Thyroid gland (tissue), 4 donors: ENCODE data around the gene PTPRN2. TPM values are rescaled to one million over a fixed set of nuclear protein-coding genes. Genes with fewer than 3 reads are reported as not detected.

Source experiments
- DNase-seq, 2 donors: peaks; one replicate each; pipeline ENCODE4 v3.0.0-alpha.2; 2019
- H3K27ac ChIP-seq, 3 donors: fragments of 200-600 bp; sonication (generic); 1 replicate in 2 of 3; 2 replicates in 1 of 3; pipeline ENCODE4 v1.5.1; 2016 to 2019; ENCODE audit warnings: mild to moderate bottlenecking in 1 of 3, moderate library complexity in 1 of 3
- H3K27me3 ChIP-seq: fragments of 200-600 bp; sonication (generic); one replicate; pipeline ENCODE4 v1.5.1; 2019
- H3K36me3 ChIP-seq, 2 donors: fragments of 200-600 bp; sonication (generic); one replicate each; pipeline ENCODE4 v1.5.1; 2016 to 2019
- H3K4me1 ChIP-seq, 2 donors: fragments of 200-600 bp; sonication (generic); one replicate each; pipeline ENCODE4 v1.5.1; 2017 to 2019
- H3K4me3 ChIP-seq, 3 donors: fragments of 200-600 bp; sonication (generic); replicated peaks in 1 of 3; 1 replicate in 2 of 3; 2 replicates in 1 of 3; pipeline ENCODE4 v1.5.1; 2016; ENCODE audit warnings: mild to moderate bottlenecking in 1 of 3
- H3K9me3 ChIP-seq: fragments of 200-600 bp; sonication (generic); one replicate; pipeline ENCODE4 v1.5.1; 2017
- POLR2A ChIP-seq, 2 donors: fragments of 450-650 bp; IDR thresholded peaks; one replicate each; pipeline ENCODE4 v1.6.1; 2017; ENCODE audit warnings: antibody characterized with exemption in 2 of 2, mild to moderate bottlenecking in 2 of 2, moderate library complexity in 1 of 2
- WGBS, 2 donors: methylation state at CpG; one replicate each; pipeline ENCODE4 v1.1.5; 2017; 5-methylcytosine and 5-hydroxymethylcytosine counted together
- intact Hi-C: fragments of 100-400 bp; cut with DNase I; formaldehyde crosslinking; loops from one replicate; pipeline ENCODE4 v1.15.1; 2023
- total RNA-seq, 4 donors: library from RNA; depleted of rRNA; stranded (reverse); fragments of >200 nt; gene quantifications; one replicate each; pipeline ENCODE4 v1.2.3, GENCODE V29; 2016
- TF ChIP-seq, protein P1 (sequence below), 6 experiments: fragments of 200-600 bp in 3 of 6; fragments of 450-650 bp in 3 of 6; sonication (generic) in 3 of 6; IDR thresholded peaks; one replicate each; pipeline ENCODE4 v1.5.1; 2016 to 2019; ENCODE audit warnings: antibody characterized with exemption in 6 of 6, mild to moderate bottlenecking in 2 of 6, inconsistent platforms in 1 of 6, moderate library complexity in 1 of 6

PTPRN2 gene
- total RNA-seq, 4 donors from 2014 or later = 4.2 to 9.9 (median 7.7) TPM

DNA sequence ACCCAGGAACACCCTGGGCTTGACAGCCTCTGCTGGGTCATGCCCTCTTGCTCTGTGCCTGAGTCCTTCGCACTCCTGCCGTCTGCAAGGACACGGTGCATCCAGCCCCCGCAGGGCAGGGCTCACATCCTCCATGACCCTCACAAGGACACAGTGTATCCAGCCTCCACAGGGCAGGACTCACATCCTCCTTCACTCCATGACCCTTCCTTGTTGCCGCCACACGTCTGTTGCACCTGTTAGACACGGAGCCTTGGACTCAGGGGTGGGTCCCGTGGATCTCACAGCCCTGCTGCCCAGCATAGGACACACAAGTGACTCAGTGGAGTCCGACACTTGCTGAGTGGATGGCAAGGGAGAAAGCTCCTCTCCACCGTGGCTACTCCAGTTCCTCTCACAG lies 750.1 kb downstream of the PTPRN2 start:
- Histone ChIP-seq H3K27me3 (no peaks in the 10 kb centered on the region), H3K4me3 (no peak overlapping the region), H3K9me3 (no peaks in the 10 kb centered on the region), H3K27ac (no peak overlapping the region), H3K4me1 (no peaks in the 10 kb centered on the region), H3K36me3 (no peaks in the 10 kb centered on the region)
- TF ChIP-seq, protein P1, sequence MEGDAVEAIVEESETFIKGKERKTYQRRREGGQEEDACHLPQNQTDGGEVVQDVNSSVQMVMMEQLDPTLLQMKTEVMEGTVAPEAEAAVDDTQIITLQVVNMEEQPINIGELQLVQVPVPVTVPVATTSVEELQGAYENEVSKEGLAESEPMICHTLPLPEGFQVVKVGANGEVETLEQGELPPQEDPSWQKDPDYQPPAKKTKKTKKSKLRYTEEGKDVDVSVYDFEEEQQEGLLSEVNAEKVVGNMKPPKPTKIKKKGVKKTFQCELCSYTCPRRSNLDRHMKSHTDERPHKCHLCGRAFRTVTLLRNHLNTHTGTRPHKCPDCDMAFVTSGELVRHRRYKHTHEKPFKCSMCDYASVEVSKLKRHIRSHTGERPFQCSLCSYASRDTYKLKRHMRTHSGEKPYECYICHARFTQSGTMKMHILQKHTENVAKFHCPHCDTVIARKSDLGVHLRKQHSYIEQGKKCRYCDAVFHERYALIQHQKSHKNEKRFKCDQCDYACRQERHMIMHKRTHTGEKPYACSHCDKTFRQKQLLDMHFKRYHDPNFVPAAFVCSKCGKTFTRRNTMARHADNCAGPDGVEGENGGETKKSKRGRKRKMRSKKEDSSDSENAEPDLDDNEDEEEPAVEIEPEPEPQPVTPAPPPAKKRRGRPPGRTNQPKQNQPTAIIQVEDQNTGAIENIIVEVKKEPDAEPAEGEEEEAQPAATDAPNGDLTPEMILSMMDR (IDR thresholded peaks at IDR 0.05) = no peak
- TF ChIP-seq POLR2A (IDR thresholded peaks at IDR 0.05) = no peak
- no peak for DNase-seq
- intact Hi-C loops = no loop called here
- 84 to 91% methylated on average over 10 of the region's 10 CpGs for WGBS, 2 donors

DNA sequence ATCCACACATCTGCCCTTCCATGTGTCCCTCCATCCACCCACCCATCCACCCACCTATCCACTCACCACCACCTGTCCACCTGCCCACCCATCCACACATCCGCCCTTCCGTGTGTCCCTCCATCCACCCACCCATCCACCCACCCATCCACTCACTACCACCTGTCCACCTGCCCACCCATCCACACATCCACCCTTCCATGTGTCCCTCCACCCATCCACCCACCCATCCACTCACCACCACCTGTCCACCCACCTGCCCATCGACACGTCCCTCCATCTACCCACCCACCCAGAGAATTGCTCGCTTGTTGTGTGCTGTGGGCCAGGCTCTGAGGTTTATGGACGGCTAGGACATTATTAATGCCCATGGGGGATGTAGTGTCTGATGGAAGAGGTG lies 750.6 kb downstream of the PTPRN2 start:
- TF ChIP-seq, protein P1 (IDR thresholded peaks at IDR 0.05) = no peak
- no peak for TF ChIP-seq POLR2A (IDR thresholded peaks at IDR 0.05)
- 74 to 82% methylated on average over 6 of the region's 6 CpGs for WGBS, 2 donors
- Histone ChIP-seq H3K4me1 (no peaks in the 10 kb centered on the region), H3K36me3 (no peaks in the 10 kb centered on the region), H3K27ac (no peak overlapping the region), H3K9me3 (no peaks in the 10 kb centered on the region), H3K27me3 (no peaks in the 10 kb centered on the region), H3K4me3 (no peak overlapping the region)
- no peak for DNase-seq
- intact Hi-C loops = no loop called here

DNA sequence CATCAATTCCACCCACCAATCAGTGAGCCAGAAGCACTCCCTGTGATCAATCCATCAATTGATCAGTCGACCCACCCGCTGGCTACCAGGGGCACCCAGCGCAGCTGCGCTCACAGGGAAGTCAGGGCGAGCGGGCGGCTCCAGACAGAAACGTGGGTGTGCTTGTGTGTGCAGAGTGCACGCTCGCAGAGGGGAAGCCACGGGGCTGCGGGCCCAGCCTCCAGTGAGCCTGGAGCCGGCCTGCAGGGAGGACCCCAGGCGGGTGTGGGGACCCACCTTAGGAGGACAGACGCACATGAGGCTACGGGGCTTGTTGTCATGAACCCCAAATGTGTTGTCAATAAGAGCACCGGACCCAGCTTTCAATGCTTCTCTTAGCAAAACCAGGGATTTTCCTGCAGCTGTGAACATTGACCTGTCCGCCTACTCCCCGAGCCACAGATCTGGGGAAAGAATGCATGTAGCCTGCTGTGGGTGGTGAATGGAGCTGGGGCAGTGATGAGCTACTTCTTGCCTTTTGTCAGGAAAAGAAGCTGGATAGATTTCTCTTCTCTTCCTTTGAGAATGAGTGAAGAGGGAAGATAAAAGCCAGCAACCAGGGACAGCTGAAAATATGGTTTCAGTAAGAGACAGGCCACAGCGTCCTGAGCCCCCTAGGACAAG lies 753.0 kb downstream of the PTPRN2 start:
- 72 to 75% methylated on average over 6 to 7 of the region's 20 CpGs for WGBS, 2 donors
- Histone ChIP-seq H3K4me3 (no peak overlapping the region), H3K27ac (no peak overlapping the region), H3K4me1 (no peaks in the 10 kb centered on the region), H3K27me3 (no peaks in the 10 kb centered on the region), H3K9me3 (no peaks in the 10 kb centered on the region), H3K36me3 (no peaks in the 10 kb centered on the region)
- DNase-seq = no peak
- intact Hi-C loops = no loop called here
- TF ChIP-seq POLR2A (IDR thresholded peaks at IDR 0.05) = no peak
- TF ChIP-seq, protein P1 (IDR thresholded peaks at IDR 0.05) = no peak

DNA sequence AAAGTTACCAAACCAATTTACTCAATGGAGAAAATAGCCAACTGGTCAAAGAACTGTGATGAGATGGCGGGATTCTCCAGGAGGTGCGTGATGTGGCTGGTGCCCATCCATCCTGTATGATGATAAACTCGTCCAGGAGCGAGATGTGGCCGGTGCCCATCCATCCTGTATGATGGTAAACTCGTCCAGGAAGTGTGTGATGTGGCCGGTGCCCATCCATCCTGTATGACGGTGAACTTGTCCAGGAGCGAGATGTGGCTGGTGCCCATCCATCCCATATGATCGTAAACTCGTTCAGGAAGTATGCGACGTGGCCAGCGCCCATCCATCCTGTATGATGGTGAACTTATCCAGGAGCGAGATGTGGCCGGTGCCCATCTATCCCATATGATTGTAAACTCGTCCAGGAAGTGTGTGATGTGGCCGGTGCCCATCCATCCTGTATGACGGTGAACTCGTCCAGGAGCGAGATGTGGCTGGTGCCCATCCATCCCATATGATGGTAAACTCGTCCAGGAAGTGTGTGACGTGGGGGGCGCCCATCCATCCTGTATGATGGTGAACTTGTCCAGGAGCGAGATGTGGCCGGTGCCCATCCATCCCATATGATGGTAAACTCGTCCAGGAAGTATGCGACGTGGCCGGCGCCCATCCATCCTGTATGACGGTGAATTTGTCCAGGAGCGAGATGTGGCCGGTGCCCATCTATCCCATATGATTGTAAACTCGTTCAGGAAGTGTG lies 754.6 kb downstream of the PTPRN2 start:
- TF ChIP-seq POLR2A (IDR thresholded peaks at IDR 0.05) = no peak
- TF ChIP-seq, protein P1 (IDR thresholded peaks at IDR 0.05) = no peak
- H3K9me3 ChIP-seq = no peaks in the 10 kb centered on the region
- WGBS, 2 donors = 87 to 90% methylated on average over 34 to 35 of the region's 35 CpGs
- no peaks in the 10 kb centered on the region for H3K27me3 ChIP-seq
- intact Hi-C loops = no loop called here
- DNase-seq = no peak
- H3K4me3 ChIP-seq = no peak overlapping the region
- H3K36me3 ChIP-seq = no peaks in the 10 kb centered on the region
- no peak overlapping the region for H3K27ac ChIP-seq
- H3K4me1 ChIP-seq = no peaks in the 10 kb centered on the region

DNA sequence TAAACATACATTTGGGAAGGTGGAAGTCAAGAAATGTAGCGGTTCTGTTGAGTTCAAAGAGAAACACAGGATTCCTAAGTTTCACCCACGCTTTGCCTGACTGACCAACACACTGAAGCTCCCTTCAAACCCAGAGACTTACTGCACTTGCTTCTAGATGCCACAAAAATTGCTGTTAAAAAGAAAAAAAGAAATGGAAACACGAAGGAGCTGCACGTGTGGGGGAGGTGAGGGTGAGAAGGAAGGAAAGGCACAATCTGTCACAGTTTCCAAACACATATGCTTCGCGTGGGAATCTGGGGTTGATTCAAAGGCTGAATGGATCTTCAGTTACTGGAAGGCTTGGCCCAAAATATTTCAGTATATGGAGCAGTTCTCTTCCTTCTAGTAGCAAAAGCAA lies 755.2 kb downstream of the PTPRN2 start:
- intact Hi-C loops = no loop called here
- H3K4me1 ChIP-seq = no peaks in the 10 kb centered on the region
- no peaks in the 10 kb centered on the region for H3K36me3 ChIP-seq
- DNase-seq = no peak
- no peak overlapping the region for H3K27ac ChIP-seq
- no peak overlapping the region for H3K4me3 ChIP-seq
- WGBS, 2 donors = 56 to 59% methylated on average over 6 of the region's 6 CpGs
- H3K9me3 ChIP-seq = no peaks in the 10 kb centered on the region
- H3K27me3 ChIP-seq = no peaks in the 10 kb centered on the region
- TF ChIP-seq, protein P1 (IDR thresholded peaks at IDR 0.05) = no peak
- no peak for TF ChIP-seq POLR2A (IDR thresholded peaks at IDR 0.05)
